Loucy (cell line): ENCODE data around the gene PCSK5.

Experiments
- CTCF ChIP-seq: fragments of 200-600 bp; sonication (generic); conservative IDR thresholded peaks from 2 replicates; pipeline ENCODE4 v1.5.1; 2014; ENCODE audit warnings: mild to moderate bottlenecking, antibody characterized with exemption, low read length
- EZH2phosphoT487 ChIP-seq: fragments of 200-600 bp; IDR thresholded peaks from 2 replicates; pipeline ENCODE4 v1.6.1; 2018; ENCODE audit warnings: antibody characterized with exemption, mild to moderate bottlenecking, moderate library complexity, borderline replicate concordance

- no peak for TF ChIP-seq CTCF
- no peak for TF ChIP-seq EZH2phosphoT487
These were observed 16.9 kb downstream of the PCSK5 start for GRCh38 chr9:75907329-75907728.
